Measurements from ENCODE around the gene DIS3L2.

- TF ChIP-seq CTCF (IDR thresholded peaks at IDR 0.05; ENCODE audit: insufficient read depth, low read depth, low read length), result no peak
- no peak for TF ChIP-seq EZH2 (IDR thresholded peaks at IDR 0.05; ENCODE audit: insufficient read depth, low read length)
Observed at GRCh38 chr2:232336981-232337720, 375.6 kb downstream of the DIS3L2 start.
